Neural cell (in vitro differentiated cells): Measurements from ENCODE around the gene OTUD5. TPM values are rescaled to one million over a fixed set of nuclear protein-coding genes. Genes with fewer than 3 reads are reported as not detected.

Experiments used
- H2AFZ ChIP-seq: fragments of 200-600, 300-800 bp; sonication (generic), shearing (Covaris generic); 2 replicates; pipeline ENCODE4 v1.6.0; 2014; ENCODE audit warnings: low read depth, mild to moderate bottlenecking, antibody characterized with exemption, low read length, moderate library complexity
- H3F3A ChIP-seq: fragments of 200-600 bp; shearing (Covaris generic); 2 replicates; pipeline ENCODE4 v1.6.1; 2016; ENCODE audit warnings: mild to moderate bottlenecking, moderate library complexity, mixed read lengths, antibody characterized with exemption, low read length; ENCODE audit not compliant: insufficient read depth, poor library complexity, severe bottlenecking
- H3K27ac ChIP-seq: fragments of 200-600, 300-800 bp; sonication (generic), shearing (Covaris generic); 2 replicates; pipeline ENCODE4 v1.5.1; 2014; ENCODE audit warnings: mild to moderate bottlenecking, low read length, moderate library complexity
- H3K27me3 ChIP-seq: fragments of 300-800, 200-600 bp; sonication (generic), shearing (Covaris generic); 2 replicates; pipeline ENCODE4 v1.6.0; 2014; ENCODE audit warnings: mild to moderate bottlenecking, low read depth, low read length, moderate library complexity; ENCODE audit not compliant: insufficient read depth
- H3K36me3 ChIP-seq: fragments of 300-800, 200-600 bp; sonication (generic), shearing (Covaris generic); 2 replicates; pipeline ENCODE4 v1.5.1; 2014; ENCODE audit warnings: mild to moderate bottlenecking, antibody characterized with exemption, low read length, moderate library complexity; ENCODE audit not compliant: insufficient read depth
- H3K4me2 ChIP-seq: fragments of 300-800, 200-600 bp; sonication (generic), shearing (Covaris generic); 2 replicates; pipeline ENCODE4 v1.6.0; 2014; ENCODE audit warnings: mild to moderate bottlenecking, low read length
- H3K4me3 ChIP-seq: fragments of 300-800, 200-600 bp; sonication (generic), shearing (Covaris generic); 2 replicates; pipeline ENCODE4 v1.5.1; 2014; ENCODE audit warnings: mild to moderate bottlenecking, low read length, moderate library complexity
- H3K79me2 ChIP-seq: fragments of 200-600 bp; shearing (Covaris generic); replicated peaks from 2 replicates; pipeline ENCODE4 v1.6.0; 2014; ENCODE audit warnings: mild to moderate bottlenecking, low read length, moderate library complexity; ENCODE audit not compliant: insufficient read depth
- H3K9ac ChIP-seq: fragments of 300-800, 200-600 bp; sonication (generic), shearing (Covaris generic); 2 replicates; pipeline ENCODE4 v1.6.1; 2016; ENCODE audit warnings: mild to moderate bottlenecking, low read length, mixed read lengths
- H3K9me2 ChIP-seq: fragments of 200-600 bp; shearing (Covaris generic); 2 replicates; pipeline ENCODE4 v1.6.1; 2016; ENCODE audit warnings: mild to moderate bottlenecking, low read length, mixed read lengths; ENCODE audit not compliant: insufficient read depth
- H3K9me3 ChIP-seq: fragments of 200-600, 300-800 bp; sonication (generic), shearing (Covaris generic); 2 replicates; pipeline ENCODE4 v1.6.1; 2016; ENCODE audit warnings: mild to moderate bottlenecking, mixed run types, low read length, moderate library complexity, mixed read lengths
- H4K20me1 ChIP-seq: fragments of 200-600 bp; shearing (Covaris generic); 2 replicates; pipeline ENCODE4 v1.6.1; 2016; ENCODE audit warnings: mild to moderate bottlenecking, mixed run types; ENCODE audit not compliant: insufficient read depth
- EP300 ChIP-seq: fragments of 450-650 bp; conservative IDR thresholded peaks from 2 replicates; pipeline ENCODE4 v1.6.1; 2014; ENCODE audit warnings: antibody characterized with exemption, mild to moderate bottlenecking, moderate library complexity; ENCODE audit not compliant: poor library complexity, severe bottlenecking
- EZH2 ChIP-seq: fragments of 200-600, 300-800 bp; shearing (Covaris generic), sonication (generic); IDR thresholded peaks from 2 replicates; pipeline ENCODE4 v1.6.1; 2014; ENCODE audit warnings: antibody characterized with exemption, low read length, borderline replicate concordance, mild to moderate bottlenecking; ENCODE audit not compliant: insufficient read depth, poor library complexity, severe bottlenecking
- MXI1 ChIP-seq: fragments of 450-650 bp; conservative IDR thresholded peaks from 2 replicates; pipeline ENCODE4 v1.6.1; 2014; ENCODE audit warnings: antibody characterized with exemption, mild to moderate bottlenecking; ENCODE audit not compliant: poor library complexity, severe bottlenecking
- POLR2AphosphoS5 ChIP-seq: IDR thresholded peaks from 2 replicates; pipeline ENCODE4 v1.6.1; 2012
- RAD21 ChIP-seq: fragments of 450-650 bp; conservative IDR thresholded peaks from 2 replicates; pipeline ENCODE4 v1.6.1; 2014; ENCODE audit warnings: antibody characterized with exemption, mild to moderate bottlenecking, moderate library complexity
- REST ChIP-seq: IDR thresholded peaks from 2 replicates; pipeline ENCODE4 v1.6.1; 2012; ENCODE audit warnings: borderline replicate concordance
- SMC3 ChIP-seq: fragments of 450-650 bp; conservative IDR thresholded peaks from 2 replicates; pipeline ENCODE4 v1.6.1; 2014; ENCODE audit warnings: antibody characterized with exemption, mild to moderate bottlenecking, moderate library complexity; ENCODE audit not compliant: poor library complexity
- TAF1 ChIP-seq: IDR thresholded peaks from 2 replicates; pipeline ENCODE4 v1.6.1; 2012; ENCODE audit warnings: low read depth
- polyA plus RNA-seq: library from polyadenylated mRNA; depleted of rRNA; stranded (reverse); fragments of >200 nt; gene quantifications from 2 replicates; pipeline ENCODE4 v1.2.3, GENCODE V29; 2014
- TF ChIP-seq, protein P1 (sequence below): fragments of 450-650 bp; IDR thresholded peaks from 2 replicates; pipeline ENCODE4 v1.5.1; 2014; ENCODE audit warnings: antibody characterized with exemption, mild to moderate bottlenecking, moderate library complexity; ENCODE audit not compliant: poor library complexity, severe bottlenecking

OTUD5 gene
- polyA plus RNA-seq, 1 donor from 2014 or later = 34.3 TPM

DNA sequence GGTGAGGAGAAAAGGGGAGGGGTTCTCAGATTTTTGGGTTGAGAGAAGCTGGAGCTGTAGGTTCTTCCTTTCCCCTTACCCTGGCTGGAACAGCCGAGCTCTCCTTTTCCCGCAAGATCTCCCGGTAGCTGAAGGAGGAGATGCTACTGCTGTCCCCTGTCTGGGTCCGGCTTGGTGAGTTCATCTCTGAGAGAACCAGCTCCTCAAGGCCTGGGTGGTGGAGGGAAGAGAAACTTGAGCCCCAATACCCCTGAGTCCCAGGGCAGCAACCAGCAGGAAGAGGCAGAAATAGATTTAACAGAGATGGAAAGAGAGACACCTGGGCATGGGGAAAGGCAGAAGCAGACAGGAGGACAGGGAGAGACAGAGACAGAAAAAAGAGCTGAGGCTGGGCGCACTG, 20.8 kb upstream of the OTUD5 start:
- no peaks in the 10 kb centered on the region for H3K36me3 ChIP-seq
- no peak overlapping the region for H3K27ac ChIP-seq
- no peak for TF ChIP-seq EP300
- TF ChIP-seq MXI1 = no peak
- no peak for TF ChIP-seq SMC3
- TF ChIP-seq, protein P1, sequence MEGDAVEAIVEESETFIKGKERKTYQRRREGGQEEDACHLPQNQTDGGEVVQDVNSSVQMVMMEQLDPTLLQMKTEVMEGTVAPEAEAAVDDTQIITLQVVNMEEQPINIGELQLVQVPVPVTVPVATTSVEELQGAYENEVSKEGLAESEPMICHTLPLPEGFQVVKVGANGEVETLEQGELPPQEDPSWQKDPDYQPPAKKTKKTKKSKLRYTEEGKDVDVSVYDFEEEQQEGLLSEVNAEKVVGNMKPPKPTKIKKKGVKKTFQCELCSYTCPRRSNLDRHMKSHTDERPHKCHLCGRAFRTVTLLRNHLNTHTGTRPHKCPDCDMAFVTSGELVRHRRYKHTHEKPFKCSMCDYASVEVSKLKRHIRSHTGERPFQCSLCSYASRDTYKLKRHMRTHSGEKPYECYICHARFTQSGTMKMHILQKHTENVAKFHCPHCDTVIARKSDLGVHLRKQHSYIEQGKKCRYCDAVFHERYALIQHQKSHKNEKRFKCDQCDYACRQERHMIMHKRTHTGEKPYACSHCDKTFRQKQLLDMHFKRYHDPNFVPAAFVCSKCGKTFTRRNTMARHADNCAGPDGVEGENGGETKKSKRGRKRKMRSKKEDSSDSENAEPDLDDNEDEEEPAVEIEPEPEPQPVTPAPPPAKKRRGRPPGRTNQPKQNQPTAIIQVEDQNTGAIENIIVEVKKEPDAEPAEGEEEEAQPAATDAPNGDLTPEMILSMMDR = no peak
- TF ChIP-seq EZH2 = no peak
- H3K9ac ChIP-seq = no peak overlapping the region
- H3K27me3 ChIP-seq = no peaks in the 10 kb centered on the region
- H3K4me3 ChIP-seq = no peak overlapping the region
- H3F3A ChIP-seq = no peaks in the 10 kb centered on the region
- H3K9me2 ChIP-seq = no peaks in the 10 kb centered on the region
- no peaks in the 10 kb centered on the region for H3K79me2 ChIP-seq
- H2AFZ ChIP-seq = no peak overlapping the region
- no peaks in the 10 kb centered on the region for H4K20me1 ChIP-seq
- no peaks in the 10 kb centered on the region for H3K9me3 ChIP-seq
- H3K4me2 ChIP-seq = no peak overlapping the region

- no peak overlapping the region for H3K4me3 ChIP-seq
- no peaks in the 10 kb centered on the region for H3K9me3 ChIP-seq
- H3K79me2 ChIP-seq = no peaks in the 10 kb centered on the region
- H3F3A ChIP-seq = no peaks in the 10 kb centered on the region
- TF ChIP-seq, protein P1 = no peak
- TF ChIP-seq POLR2AphosphoS5 = no peak
- no peak for TF ChIP-seq EZH2
- no peak for TF ChIP-seq REST
- no peak for TF ChIP-seq MXI1
- TF ChIP-seq SMC3 = no peak
- TF ChIP-seq RAD21 = no peak
- no peak for TF ChIP-seq EP300
- no peak for TF ChIP-seq TAF1
- no peaks in the 10 kb centered on the region for H4K20me1 ChIP-seq
- H2AFZ ChIP-seq = no peak overlapping the region
- H3K9me2 ChIP-seq = no peaks in the 10 kb centered on the region
- no peaks in the 10 kb centered on the region for H3K36me3 ChIP-seq
- H3K27me3 ChIP-seq = no peaks in the 10 kb centered on the region
- H3K4me2 ChIP-seq = no peak overlapping the region
- no peak overlapping the region for H3K9ac ChIP-seq
- H3K27ac ChIP-seq = no peak overlapping the region
These were observed 18.7 kb upstream of the OTUD5 start for GRCh38 chrX:48976086-48976485.
